Activated CD4-positive, CD25-positive, alpha-beta regulatory T cell treated with anti-CD3 and anti-CD28 coated beads, Interleukin-2, amount 50 U/mL, for 16 hours (primary cell): ENCODE data around the gene GORAB.

Source experiments
- DNase-seq: peaks from one replicate; pipeline ENCODE4 v3.0.0-alpha.2; 2020; ENCODE audit warnings: low read depth, low spot score

Gene GORAB

DNA sequence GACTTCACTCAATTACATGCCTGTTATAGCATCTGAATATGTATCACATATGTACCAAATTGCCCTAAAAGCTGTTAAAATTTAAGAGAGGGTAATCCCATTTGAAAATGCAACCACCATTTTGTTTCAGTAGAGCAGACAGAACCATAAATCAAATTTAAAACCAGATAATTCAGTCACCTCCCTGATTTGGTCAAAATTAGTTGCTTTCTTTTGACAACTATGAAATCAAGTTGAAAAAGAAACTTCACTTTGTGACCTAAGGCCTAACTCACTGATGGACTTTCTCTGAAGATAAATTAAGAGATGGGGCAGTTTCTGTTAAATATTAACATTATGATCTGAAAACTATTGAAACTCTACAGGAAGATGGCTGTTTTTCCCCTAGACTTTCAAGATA, 6.7 kb downstream of the GORAB start:
- no peak for DNase-seq

DNA sequence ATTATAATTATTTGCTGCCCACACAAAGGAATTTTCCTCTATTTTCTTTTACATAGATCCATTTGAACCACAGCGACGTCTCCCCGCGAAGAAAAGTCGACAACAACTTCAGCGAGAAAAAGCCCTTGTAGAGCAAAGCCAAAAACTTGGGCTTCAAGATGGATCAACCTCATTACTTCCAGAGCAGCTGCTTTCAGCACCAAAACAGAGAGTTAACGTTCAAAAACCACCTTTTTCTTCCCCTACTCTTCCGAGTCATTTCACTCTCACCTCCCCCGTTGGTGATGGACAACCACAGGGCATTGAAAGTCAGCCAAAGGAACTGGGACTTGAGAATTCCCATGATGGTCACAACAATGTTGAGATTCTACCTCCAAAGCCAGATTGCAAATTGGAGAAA, 7.2 kb downstream of the GORAB start:
- no peak for DNase-seq

DNA sequence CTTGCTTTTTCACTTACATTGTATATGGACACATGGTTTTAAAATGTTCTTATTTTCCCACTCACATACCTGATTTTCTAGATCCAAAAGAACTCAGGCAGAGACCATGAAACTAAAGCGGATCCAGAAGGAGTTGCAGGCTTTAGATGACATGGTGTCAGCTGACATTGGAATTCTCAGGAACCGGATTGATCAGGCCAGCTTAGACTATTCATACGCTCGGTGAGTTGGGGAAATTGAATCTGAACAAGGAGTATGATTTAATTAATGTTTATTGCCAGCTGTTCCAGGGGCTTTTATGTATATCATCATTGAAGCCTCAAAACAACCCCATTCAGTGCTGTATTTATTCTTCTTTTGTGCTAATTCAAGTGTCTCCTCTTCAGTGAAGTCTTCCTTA, 12.7 kb downstream of the GORAB start:
- DNase-seq: no peak

DNA sequence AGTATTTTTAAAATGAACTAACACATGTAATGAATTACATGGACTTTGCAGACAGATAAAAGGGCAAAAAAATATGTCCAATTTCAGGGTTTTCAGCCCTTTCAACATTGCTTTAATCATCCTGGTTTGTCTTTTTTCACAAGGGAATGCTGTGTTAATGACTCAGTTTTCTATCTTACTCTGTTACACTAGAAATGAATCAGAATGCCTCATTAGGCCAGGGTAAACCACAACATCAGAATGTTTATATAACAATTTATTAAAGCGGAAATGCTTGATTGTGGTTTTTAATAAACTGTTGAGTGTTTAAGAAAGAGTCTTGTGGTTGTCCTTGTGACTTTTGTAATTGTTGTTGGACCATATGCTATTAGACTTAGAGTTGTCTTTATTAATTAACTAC, 13.5 kb downstream of the GORAB start:
- no peak for DNase-seq

DNA sequence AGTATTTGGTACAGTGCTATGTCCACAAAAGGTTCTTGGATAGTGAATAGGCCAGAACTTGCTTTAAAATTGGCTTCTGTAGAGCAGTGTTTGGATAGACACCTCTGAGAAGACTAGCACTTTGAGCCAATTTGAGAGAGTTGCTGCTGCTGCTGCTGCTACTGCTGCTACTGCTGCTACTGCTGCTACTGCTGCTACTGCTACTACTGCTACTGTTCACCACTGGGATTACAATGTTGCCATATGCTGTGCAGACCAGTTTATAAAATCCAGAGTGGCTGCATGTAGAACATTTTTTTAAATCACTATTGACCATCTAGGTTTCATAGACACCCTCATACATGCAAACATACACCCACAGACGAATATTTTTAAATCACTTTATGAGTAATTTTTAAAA, 15.3 kb downstream of the GORAB start:
- no peak for DNase-seq

DNA sequence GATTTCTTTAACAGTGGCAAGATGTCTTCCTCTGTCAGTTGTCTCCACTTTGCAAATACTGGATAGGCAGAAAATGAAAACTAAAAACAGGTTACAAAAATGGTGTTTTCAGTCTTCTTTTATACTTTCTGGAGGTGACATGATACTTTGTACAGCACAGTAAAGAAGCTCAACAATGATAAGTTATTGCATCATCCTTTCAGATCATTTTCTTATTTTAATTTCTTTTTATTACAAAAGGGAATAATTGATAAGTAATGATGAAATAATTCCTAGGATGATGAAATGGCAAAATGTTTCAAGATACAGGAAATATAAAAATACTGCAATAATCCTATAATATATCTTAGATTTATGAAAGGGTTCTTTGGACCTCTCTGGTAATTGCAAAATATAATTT, 16.5 kb downstream of the GORAB start:
- no peak for DNase-seq

DNA sequence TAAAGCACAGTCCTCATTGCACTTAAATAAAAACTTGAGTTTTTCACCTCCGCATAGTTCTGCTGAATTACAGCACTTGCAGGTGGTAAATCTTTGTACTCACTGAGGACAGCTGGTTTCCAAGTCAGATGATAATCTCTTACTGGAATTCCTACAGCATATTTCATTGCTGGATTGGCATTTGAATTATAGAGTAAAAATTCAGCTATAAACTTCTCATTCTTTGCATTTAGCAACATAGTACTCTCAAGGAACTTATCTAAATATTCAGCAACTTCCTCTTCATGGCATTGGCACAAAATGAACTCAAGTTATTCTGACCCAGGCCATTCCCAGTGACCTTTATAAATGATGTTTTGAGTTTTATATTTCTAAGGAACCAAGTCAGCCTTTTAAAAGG, 23.4 kb downstream of the GORAB start:
- no peak for DNase-seq

DNA sequence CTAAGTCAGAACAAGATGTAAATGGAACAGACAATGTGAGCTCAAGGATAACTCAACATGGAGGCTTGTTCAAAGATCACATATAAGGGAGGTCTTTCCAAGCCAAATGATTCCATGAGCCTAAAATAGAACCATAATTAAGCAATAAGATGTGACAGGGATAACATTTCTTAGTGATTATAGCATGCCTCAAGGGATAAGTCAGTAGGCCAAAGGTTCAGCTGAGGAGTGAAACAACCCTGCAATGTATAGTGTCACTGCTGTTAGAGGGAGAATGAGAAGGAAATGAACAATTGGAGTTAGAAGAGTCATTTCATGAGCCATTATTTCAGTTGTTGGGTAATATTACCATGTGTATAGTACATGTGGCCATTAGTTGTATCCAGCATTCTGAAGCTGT, 25.0 kb downstream of the GORAB start:
- no peak for DNase-seq

DNA sequence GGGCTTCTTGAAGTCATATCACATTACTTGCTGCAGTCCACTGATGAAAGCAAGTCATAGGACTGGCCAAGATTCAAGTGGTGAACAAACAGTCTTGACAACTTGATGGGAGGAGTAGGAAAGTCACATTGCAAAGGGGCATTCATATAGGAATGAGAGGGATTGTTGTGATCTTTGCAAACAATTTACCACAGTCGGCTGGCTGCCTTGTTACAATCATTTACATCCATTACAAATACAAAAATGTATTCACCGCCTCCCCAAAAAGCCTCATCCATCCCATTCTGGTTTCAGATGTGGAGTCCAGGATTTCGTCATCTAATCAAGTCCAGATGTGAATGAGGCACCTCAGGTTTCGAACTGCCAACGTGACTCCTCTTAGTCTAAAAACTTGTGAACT, 26.8 kb downstream of the GORAB start:
- no peak for DNase-seq

DNA sequence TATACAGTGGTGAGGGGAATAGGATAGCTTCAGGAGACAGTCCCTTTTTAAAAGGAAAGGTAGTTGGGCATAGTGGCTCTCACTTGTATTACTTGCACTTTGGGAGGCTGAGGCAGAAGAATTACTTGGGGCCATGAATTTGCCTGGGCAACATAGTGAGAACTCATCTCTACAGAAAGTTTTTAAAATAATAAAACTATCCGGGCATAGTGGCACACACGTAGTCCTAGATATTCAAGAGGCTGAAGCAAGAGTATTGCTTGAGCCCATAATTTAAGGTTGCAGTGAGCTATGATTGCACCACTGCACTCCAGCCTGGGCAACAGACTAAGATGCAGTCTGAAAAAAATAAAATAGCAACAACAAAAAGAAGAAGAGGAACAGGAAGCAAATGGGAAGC, 27.2 kb downstream of the GORAB start:
- no peak for DNase-seq

DNA sequence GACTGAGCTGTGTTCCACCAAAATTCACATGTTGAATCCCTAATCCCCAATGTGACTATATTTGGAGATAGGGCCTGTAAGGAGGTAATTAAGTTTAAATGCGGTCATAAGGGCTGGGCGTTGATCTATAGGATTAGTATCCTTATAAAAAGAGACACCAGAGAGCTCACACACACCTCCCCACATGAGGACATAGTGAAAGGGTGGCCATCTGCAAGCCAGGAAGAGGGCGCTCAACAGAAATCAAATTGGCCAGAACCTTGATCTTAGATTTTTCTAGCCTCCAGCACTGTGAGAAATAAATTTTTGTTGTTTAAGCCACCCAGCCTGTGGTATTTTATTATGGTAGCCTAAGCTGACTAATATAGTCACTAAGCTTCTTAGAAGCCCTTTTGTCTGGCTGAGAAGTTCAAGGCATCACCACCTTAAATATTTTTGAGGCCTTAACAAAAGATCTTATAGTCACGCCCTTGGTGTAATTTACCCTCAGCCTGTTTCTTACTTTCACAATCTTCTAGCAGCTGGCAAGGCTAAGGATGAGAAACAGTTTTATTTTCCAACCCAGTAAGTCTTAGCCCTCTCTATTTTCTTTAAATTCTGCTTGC, 28.8 kb downstream of the GORAB start:
- DNase-seq: no peak

DNA sequence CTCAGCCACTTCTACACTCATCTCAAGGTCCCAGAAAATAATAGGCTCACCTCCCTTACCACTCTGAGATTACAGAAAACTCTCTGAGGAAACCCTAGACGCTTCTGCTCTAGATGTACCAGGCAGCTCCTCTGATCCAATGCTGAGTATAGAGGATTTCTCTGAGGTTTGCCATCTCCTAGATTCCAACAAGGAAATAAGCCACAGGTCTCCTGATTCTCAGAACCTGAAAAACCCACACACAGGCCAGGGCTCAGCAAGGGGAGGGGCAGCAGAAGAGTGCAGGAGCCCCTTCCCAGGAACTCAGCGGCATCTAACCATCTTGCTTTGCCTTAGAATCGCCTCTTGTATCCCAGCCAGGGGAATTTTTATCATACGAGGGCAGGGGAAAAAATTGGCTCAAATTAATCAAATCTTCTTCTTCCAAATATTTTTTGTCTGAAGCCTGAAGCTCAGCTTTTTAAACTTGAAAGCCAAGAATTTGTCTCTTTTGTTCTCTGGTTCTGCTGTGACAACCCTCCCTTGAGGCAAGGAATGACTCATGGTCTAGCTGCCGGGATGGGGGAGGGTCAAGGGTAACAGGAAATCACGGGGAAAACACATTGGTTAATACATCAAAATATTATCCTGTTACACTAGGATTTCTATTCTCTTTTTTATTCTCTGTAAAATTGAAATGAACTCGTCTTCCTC, 30.8 kb downstream of the GORAB start:
- DNase-seq: no peak

DNA sequence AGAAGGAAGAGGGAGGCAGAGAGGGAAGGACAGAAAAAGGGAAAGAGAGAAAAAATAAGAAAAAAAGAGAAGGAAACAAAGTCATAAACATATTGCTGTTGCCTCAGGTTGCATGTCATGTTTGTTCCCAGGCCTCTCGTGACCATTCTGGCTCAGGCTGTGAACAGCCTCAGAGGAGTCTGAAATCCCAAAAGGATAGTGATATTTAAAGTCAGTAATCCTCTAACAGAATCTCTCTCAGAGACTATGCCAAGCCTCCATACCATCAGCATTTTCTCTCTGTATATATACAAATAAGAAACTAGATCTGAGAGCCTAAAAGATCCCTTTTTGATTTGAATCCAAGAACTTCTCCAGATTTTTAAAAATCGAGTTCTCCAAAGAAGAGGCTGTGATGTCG, 35.2 kb downstream of the GORAB start:
- DNase-seq: no peak

DNA sequence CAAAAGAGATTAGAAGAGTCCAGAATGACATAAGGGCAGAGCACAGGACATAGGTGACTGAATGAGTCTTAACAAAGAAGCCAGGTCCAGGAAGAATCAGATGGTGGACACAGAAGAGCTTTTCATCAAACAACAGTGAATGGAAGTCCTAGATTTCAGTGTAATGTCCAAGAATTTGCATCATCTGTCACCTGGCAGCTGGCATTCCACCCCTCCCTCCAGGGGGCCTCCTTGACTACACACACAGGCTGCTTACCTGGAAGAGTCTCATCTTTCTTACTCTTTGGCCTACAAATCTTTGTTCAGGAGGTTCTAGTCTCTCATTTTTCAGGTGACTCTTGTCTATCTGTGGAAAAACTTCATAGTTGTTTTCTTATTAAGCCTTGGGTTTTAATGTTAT, 36.2 kb downstream of the GORAB start:
- no peak for DNase-seq

DNA sequence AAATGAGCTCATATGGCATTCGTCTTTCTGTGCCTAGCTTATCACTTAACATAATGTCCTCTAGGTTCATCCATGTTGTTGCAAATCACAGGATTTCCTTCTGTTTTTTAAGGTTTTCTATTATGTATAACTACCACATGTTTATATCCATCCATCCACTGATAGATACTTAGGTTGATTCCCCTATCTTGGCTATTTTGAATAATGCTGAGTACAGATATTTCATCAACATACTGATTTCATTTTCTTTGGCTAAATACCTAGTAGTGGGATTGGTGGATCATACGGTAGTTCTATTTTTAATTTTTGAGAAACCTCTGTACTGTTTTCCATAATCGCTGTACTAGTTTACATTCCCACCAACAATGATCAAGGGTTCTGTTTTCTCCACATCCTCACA, 45.0 kb downstream of the GORAB start:
- DNase-seq: no peak

DNA sequence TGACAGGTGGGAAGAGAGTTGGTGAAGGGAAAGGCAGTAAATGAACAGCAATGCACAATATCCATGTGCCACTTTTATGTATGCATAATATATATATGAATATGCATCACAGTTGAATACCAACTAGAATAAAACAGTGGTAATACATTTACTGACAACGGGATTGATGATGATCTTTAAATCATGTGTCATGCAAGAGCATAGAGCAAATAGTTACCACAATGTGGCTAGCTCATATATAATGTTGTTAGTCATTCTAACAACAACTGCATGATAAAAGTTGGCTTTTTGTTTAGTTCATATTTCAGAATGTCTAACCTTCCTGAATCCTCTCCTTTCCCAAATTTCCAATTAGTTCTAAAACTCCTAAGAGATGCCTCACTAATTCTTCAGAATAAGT, 46.4 kb downstream of the GORAB start:
- no peak for DNase-seq

DNA sequence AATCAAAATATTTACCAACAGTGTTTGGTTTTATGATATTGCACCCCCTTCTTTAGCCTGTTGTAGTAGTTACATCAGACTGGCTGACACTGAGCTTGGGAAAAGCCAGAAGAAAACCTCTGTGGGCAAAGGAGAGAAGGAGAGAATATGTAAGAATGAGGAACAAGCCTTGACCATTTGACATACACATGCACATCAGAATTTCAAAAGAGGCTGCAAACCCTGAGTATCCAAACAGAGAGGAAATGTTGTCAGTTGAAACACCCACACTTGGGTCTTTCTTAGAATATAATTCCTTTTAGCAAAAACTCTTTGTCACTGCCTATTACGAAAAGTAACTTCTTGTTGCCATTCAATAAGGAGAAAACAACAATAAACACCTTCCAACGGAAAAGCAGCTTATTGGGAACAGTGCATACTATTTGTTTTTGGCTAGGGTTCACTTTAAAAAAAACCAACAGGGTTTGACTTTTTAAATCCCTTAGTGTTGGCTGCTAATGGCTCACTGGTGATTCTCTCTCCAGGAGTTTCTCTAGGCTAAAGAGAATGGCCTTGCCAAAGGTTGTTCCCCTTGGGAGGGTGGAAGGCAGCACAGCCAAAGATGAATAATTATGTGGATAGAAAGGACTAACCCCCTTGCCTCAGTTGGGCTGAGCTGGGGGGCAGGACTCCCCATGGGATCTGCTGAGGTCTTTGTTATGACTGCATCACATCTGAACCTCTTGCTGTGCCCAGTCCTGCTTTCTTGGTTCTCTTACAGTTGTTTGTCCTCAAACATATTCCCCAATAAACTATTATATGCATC, 48.9 kb downstream of the GORAB start:
- no peak for DNase-seq

DNA sequence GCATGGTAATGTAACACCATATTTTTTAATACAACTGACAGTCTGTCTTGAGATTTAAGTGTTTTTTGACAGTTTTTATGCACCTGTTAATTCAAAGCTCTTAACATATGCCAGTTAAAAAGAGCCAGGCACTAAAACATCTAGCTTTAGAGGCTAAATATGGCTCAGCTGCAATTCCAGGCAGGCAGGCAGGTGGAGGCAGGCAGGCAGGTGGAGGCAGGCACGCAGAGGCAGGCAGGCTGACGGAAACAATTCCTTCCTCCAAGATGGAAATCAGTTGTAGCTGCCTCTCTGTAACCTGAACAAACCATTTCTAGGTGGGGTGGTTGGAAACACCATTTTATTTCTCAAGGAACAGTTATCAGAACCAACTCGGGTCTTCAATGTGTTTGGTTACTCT, 51.2 kb downstream of the GORAB start:
- DNase-seq: no peak

DNA sequence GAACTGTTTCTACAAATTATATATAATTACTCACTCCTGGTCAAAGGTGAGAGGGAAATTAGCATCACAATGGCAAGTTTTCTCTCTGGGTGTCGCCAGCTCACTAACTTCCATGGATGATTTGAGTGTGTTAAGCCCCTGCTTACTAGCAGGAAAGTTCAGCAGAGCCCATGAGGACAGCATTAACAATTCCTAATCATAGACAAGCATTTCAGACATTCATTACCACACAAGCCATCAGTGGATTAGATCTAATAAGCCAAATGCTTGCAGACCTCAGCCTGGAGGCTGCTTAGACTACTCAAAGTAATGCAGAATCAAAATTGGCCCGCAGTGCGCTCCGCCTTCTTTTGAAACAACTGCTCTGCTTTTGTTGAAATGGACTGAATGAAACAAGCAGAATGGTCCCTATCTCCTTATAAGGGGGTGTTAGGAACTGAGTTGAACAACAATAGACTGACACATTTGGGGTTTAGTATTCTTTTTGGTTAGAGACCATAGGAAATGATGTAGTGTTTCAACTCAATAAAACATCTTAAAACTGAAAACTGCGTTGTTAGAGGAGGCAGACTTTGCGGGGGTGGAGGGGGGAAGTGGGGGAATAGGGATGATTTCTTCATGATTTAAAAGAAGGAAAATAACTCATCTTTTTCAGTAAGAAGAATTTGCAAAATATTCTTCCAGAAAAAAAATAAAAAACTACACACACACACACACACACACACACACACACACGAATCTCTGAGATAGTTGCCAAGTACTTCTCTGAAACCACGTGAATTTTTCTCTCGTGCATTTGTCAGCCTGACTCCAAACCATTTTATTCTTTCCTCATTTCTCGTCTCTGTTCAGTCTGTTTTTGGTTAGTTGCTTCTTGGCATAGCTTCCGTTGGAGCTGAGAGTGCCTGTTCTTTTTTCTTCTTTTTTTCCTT, 54.6 kb downstream of the GORAB start:
- DNase-seq: no peak

DNA sequence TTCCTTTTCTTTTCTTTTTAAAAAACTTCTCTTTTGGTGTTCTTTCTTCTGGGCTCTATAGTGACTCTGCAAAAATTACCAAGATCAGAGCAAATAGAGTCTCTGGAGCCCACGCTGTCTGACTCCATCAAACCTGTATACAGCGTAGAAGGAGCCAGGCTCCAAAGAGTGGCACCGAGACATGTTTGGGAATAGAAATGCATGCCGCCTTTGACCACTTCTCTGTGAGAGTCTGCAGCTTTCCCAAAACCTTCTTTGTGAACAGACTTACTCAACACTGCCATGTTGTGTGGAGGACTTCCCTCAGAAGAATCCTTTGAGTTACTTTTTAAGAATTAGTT, 55.3 kb downstream of the GORAB start:
- no peak for DNase-seq

DNA sequence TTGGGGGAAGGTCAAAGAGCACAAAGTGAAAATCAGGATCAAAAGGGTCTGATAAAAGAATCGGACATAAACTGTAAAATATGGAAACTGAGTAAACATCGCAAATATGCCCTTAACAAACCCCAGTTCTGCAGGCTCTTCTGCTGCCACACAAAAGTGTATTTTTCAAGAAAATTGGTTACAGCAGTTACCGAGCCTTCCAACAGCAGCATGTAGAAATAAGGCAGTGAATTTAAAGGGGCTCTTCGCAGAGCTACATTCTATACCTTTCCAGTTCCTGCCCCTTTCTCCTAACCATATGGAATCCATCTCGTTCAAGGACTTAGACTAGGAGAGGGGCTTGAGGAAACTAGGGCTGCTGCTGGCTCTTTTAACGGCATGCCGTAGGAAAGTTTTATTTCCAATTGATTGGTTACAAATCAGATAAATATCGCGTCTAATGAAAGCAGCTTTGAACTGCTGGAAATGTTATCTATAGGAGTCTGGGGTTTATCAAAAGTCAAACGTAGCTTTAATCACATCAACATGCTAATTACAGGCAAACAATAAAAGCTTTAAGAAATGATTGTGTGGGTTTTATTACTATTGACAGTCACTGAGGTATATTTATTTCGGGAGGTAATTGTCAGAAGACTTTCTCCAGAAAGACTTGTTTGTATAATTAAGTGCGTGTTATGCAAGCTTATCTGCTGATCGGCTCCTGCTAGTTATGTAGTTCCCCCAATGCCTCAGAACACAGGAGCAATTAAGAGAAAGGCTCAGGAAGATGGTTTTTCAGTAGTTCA, 59.1 kb downstream of the GORAB start:
- DNase-seq: no peak
